NCI-H2171 (cell line): ENCODE measurements around the gene CRYBG1.
"Not testable (repeated sequence)": the region's sequence is repeated elsewhere in the genome, so short reads cannot be mapped to it uniquely, and the experiment has no call there.

Source experiments
- DNase-seq: peaks from one replicate; lab custom pipeline; 2025; lab: John Stamatoyannopoulos, UW

Gene CRYBG1

DNA sequence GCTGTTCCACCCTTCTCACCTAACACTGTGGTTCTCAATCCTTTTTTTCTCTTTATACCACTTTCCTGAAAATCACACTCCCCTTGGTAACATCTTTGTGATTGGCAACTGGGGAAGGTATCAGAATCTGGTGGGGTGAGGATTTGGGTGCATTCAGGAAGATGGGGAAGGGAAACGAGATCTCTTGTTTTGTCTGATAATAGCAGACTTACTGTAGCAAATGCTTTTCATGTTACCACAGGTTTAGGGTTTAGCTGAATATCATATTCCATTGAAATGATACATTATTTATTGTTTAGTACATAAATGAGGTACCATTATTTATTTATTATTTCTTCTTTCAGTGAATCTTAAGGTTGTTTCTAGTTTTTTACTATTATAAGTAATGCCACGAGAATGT, 168.0 kb downstream of the CRYBG1 start:
- no peak for DNase-seq

DNA sequence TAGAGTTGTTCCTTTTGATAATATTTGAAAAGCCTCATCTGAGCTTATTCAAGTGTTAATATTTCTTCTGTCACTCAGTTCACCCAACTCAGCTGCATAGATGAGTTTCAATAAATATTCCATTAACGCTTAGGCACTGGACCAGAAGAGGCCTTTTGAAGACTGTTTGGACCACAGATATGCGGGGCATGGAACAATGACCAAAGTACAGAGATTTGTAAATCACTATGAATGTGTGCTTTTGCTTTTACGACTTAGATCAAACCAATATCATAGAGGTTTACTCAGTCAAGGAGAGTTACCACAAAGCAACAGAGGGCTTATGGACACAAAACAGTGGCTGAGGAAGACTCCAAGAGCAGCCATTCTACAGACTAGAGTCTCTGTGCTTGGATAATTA, 168.9 kb downstream of the CRYBG1 start:
- DNase-seq, result no peak

DNA sequence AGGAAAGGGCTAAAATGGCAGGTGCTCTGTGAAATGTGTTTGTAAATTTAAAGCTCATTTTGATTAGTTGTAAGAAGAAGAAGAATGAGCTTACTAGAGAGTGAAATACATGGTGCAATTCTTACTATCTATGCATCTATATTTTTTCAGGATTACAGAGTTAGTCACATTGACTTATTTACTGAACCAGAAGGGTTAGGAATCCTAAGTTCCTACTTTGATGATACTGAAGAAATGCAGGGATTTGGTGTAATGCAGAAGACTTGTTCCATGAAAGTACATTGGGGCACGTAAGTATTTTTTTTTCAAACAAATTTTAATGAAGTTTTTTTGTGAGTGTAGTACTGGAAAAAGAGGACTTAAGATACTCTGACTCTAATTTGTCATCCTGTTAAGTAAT, 169.5 kb downstream of the CRYBG1 start:
- no peak for DNase-seq

DNA sequence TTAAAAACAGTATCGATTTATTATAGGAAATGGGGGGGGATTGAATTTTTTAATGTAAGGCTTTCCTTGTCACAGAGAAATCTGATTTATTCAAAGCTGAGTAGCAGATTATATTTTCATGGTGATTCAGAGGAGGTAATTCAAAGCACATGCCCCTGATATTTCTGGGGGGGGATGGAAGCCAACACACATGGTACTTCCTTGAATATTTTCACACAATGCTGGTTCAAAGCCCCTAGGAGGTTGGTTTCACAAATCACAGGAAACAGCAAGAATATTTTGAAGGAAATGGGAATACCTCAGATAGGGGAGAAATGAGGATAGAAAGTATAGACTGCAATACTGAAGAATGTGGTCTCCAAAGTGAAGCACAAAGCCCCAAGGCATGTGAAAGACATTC, 170.0 kb downstream of the CRYBG1 start:
- DNase-seq, result no peak

DNA sequence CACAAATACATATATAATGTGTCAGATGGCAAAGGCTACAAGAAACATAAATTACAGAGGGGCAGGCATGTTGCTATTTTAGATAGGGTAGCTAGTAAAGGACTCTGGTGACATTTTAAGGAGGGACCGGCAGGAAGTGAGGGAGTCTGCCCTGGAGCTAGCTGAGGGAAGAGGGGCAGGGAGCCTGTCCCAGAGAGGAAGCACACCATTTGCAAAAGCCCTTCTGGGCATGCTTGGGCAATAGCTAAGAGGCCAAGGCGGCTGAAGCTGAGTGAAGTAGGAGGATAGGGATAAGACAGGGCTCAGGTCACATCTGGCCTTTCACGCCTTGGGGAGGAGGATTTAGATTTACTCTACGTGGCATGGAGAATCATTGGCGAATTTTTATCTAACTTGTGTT, 172.5 kb downstream of the CRYBG1 start:
- DNase-seq, result no peak

DNA sequence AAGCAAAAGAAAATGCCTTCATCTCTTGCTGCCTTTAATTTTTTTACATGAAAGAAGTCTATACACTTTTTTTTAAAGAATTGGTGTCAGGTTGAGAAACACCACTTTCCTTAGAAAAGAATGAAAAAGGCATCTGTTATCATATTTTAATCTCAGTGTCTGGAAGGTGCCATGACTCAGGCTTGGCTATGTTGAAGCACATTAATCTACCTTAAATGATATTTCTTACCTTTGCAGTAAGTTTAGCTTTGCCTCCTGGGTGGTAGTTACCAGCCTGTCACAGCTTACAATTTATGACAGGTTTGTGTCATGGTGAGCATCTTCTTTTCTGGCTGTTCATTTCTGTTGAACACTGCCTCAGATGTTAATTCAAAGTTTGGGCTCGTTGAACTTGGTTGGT, 173.5 kb downstream of the CRYBG1 start:
- DNase-seq, result no peak

DNA sequence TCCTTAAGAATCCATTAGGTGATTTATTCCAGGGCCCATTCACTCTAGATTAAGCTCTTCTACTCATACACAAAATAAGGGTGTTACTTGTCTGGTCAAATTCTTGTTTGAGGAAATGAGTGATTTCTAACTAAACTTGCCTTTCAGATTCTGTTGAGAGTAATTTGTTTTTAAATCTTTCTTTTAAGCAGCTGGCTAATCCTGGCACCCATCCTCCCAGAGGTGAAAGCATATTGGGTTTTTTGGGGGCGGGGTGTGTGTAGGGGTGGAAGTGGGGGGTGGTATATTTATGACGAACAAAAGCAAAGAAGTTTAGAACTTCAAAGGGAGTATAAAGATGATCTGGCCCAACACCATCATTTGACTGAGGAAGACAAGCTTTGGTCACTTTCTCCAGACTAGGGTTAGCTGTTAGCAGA, 174.1 kb downstream of the CRYBG1 start:
- no peak for DNase-seq

DNA sequence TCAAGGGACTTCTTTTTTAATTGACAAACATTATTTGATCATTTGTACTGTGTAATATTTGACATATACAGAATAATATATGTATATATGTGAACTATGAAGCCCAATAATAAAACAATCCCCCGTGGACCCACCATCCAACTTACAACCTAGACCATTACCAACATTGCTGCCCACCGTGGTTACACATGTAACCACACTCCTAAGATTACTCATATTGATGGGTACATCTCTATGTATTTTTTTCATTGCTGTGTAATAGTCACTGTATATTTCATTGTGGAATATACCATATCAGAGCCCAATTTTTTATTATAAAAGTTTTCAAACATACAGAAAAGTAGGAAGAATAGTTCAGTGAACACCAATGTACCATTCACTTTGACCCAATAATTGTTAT, 174.5 kb downstream of the CRYBG1 start:
- DNase-seq, result no peak

DNA sequence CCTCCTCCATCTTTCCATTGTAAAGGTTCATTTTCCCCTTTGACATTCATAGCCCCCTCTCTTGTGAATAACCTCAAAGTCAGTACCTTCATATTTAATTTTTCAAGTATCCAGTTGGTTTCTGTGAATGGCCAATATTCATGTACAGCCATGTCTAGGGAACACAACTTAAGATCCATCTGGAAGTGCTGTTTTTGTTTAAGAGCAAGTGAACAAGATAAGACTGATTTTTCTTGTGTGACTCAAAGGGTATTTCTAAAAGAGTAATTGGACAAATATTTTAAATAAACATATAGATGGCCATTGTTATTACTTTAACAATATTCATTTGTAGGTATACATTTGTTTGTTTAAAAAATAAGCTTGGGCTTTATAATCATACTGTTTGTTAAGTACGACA, 175.8 kb downstream of the CRYBG1 start:
- no peak for DNase-seq

DNA sequence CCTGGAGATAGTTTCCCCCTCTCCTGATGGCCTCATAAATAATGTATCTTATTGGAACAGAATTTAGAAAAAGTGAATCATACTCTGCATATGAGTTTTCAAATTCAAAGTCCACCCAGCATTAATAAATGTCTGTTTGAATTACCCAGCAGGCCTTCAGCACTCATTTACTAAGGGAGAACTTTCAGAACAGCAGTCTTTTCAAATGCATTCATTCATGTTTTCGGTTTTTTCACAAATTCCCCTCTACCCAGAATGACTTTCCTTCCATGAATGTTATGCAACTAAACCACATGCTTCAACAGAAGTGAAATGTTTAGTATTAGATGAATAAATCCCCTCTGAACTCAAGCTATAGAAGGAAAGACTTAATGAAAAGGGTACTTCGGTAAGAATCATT, 176.3 kb downstream of the CRYBG1 start:
- no peak for DNase-seq

DNA sequence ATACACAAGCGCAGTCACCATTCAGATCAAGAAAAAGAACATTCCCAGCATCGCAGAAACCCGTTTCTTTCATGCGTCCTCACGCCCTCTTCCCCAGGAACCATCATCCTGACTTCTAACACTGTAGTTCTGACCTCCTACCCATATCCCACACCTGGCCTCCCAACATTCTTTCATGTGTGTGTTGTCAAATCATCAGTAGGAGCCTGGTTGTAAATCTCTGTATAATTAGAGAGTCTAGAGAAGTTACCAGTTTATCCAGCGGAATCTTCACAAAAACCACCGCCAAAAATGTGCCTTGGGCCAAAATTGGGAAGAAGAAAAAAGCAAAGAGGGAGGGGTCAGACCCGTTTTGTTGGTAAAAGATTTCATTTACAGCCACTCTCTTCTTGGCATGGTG, 177.1 kb downstream of the CRYBG1 start:
- no peak for DNase-seq

DNA sequence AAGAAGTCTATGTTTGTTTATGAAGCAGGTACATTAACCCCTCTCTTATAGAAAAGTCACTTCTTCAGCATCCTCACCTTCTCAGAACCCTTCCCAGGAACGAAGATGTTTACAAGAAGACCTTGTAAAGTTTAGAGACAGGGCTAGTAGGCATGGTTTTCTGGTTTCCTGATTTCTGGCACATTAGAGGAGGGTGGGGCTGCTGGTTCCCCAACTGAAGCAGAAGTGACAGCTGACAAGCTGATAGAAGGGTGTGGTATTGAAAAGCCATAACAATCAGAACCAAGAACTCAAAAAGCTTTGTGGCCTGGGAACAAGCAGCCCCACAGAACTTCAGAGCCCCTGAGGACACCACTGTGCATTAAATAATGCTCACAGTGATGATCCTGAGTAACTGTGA, 177.6 kb downstream of the CRYBG1 start:
- DNase-seq, result no peak

DNA sequence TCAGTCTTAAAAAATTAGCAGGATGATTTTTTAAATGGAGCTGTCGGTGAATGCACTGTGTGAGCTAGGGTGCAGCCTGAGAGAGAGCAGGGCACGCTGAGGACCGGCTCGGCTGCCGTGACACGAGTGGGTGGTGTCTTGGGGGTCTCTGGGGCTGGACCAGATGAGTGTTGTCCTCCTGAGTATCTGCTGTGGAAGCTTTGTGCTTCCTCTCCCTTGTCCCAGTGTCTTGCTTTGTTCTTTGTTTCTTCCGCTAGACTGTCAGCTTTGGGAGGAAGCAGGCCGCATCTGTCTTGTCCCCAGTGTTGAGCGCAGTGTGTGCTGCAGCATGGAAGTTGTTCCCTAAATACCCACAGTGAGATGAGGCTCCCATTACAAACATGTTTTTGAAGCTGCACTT, 179.4 kb downstream of the CRYBG1 start:
- no peak for DNase-seq

DNA sequence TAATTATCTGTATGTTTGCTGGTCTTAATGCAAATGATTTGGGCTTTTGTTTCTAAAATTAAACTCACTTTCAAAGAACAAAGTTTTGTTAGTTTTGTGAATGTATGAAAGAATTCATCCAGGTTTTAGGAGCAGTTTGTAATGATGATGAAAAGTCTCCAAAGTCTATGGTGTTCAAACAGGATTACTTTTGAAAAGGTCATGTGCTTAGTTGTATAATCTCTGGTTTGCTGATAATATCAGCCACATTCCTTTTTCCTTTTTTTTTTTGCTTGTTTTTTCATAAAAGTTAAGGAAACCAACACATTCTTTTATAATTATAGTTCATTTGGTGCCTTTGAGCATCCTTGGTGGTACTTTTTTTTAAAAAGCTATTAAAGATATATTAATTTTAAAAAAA, 179.9 kb downstream of the CRYBG1 start:
- DNase-seq, result no peak

DNA sequence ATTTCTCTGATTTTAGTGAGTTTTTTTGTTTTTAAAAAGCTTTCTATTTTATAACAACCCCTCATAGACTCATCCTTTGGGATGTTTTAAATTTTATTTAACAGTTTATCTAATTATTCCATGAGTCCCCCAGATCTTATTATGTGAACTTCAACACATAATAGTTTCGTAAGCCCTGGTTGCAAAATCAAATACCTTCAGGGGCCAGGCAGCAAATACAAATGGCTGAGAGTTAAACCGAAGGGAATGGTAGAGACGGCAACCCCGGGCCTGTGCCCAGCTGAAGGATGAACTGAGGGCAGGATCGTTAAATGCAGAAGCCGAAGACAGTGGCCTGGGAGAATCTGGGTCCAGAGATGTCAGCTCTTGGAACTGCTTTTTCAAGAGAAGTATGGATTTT, 180.4 kb downstream of the CRYBG1 start:
- no peak for DNase-seq

DNA sequence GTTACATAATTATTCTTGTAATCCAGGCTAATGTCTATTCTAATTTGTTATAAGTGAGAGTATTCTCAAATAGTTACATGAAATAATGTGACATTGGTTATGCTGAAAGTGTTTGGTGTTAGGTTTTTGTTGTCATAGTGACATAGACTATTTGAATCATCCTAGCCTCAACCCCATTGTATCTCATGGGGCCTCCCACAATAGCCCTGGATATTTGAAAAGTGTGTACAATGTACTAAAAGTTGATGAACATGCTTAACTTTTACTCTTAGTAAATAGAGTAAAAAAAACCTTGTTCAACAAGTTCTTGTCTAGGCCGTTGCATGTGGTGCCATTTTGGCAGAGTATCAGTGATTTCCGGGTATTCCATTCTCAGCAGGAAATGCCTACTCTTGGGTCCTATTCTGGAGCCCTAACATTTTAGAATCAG, 185.8 kb downstream of the CRYBG1 start:
- no peak for DNase-seq

DNA sequence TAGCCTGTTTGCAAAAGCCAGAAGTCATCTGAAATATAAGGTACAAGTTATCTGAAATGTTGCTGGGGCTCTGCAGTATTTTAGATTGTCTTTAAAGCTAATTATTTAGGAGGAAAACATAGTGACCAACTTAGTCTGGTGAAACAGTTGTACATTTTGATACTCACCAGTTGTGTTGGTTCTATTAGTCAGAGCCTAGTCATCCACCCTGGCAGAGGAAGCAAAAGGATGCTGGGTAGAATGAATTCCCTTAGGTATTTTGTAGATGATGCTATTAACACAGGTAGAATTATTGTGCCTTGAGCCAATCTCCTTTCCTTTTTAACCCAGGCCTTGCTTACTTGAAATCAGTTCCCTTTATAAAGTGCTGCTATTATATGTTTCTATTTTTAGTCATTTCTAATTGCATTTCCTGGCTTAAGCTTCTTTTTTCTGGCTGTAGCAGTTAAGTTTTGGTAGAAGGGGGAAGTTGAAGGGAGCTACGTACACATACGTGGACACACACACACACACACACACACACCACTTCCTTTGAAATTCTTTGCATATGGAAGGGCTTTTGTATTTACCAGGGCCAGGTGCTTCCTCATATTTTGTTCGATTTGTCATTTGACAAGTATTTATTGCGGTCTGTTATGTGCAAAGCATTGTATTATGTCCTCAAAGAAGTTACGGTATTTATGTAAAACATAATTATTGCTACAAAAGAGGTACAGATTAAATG, 186.3 kb downstream of the CRYBG1 start:
- no peak for DNase-seq

DNA sequence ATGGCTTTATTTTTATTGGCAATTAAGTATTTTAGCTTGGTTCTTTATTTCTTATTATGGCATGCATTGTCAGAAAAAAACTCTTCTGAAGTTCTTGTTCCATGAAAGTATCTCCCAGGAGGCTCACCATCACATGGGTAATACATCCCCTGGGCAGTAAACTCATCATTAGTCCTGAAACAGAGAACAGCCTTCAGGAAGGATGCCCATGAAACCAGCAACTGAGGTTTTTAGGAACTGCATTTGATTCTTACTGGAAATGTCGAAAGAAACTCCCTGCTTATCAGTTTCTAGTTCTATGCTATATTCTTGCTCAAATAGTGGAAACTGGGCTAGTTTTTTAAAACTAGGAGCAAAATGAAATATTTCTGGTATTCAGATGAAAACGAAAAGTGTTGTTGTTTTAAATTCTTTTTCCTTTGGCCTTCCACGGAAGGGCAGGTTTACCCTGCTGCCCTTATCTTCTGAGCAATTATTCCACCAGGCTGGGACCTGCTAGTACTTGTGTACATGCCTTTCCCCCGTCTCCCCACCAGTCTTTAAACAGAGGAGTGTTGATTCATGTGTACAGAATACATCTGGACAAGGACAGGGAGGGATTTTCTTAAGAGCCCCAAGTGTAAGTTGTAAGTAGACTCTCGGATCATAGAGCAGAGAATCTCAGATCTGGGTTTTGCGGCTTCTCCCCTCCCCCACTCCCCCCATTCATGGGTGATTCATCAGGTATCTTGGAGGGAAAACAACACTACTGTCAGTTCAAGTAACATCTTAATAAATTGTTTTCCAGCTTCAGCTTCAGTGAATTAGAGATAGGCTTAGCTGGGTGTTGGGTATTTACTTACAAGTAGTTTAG, 187.3 kb downstream of the CRYBG1 start:
- peak; percentile 10 for DNase-seq

DNA sequence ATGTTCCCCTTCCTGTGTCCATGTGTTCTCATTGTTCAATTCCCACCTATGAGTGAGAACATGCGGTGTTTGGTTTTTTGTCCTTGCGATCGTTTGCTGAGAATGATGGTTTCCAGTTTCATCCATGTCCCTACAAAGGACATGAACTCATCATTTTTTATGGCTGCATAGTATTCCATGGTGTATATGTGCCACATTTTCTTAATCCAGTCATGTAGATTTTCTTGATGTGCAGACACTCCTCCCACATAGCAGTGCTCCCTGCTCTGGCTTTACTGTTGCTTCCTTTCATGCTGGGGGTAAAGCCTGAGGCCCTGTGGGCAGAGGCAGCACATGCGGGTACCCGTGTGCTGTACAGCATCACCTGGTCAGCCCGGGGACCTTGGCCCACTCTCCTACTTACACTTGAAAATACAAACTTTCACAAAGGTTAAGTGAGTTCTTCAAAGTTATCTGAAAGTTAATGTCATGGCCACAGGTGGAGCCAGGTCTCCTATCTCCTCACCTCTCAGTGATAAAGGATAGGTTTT, 188.5 kb downstream of the CRYBG1 start:
- not testable (repeated sequence) for DNase-seq

DNA sequence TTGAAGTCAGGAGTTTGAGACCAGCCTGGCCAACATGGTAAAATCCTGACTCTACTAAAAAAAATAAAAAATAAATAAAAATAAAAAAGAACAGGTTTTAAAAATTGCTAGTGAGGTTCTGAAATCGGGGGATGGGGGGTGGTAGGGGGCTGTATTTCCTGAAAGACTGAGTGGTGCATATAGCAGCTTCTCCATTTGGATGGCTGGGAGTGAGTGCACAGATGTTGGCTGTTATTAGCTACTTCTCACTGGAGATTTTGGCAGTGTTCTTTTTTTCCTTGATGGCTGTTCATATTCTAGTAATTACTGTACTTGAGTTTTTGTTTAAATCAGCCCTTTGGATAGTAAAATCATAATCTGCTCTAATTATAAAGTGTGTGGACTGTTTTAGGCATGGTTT, 189.0 kb downstream of the CRYBG1 start:
- no peak for DNase-seq

DNA sequence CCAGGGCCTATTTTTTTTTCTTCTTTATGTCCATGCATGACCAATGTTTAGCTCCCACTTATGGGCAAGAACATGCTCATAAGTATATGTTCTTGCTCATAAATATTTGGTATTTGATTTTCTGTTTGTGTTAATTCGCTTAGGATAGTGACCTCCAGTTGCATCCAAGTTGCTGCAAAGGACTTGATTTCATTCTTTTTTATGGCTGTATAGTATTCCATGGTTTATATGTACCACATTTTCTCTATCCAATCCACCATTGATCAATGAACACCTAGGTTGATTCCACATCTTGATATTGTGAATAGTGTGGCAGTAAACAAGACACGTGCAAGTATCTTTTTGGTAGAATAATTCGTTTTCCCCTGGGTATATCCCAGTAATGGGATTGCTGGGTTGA, 190.6 kb downstream of the CRYBG1 start:
- DNase-seq, result no peak

DNA sequence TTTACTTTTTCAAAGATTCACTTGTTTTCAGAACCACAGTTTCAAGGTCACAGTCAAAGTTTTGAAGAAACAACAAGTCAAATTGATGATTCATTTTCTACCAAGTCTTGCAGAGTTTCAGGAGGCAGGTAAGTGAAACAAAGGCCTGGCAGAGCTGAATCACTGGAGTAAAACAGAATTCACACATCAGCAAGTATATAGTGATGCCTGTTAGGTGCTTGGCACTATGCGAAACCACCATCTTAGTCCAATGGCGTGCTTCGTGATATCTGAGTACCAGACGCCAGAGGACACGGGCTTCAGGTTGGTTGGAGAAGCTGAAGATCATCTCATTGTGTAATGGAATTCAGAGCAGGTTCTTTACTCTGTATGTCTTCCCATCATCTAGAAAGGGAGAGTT, 192.9 kb downstream of the CRYBG1 start:
- no peak for DNase-seq

DNA sequence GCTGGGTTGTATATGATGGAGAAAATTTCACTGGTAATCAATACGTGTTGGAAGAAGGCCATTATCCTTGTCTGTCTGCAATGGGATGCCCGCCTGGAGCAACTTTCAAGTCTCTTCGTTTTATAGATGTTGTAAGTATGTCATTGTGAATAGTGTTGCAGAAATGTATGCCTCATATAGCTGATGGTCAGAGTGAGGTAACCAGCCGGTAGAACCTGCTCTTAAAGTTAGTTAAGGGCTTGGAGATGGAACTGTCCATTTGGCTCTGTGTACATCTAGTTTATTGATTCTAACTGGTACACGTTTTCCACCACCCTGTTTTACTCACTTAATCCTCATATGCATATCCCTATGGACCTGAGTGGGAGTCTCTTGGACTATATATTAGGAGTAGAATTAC, 195.2 kb downstream of the CRYBG1 start:
- no peak for DNase-seq
